B cell (primary cell): ENCODE data around the gene DSP. TPM values are rescaled to one million over a fixed set of nuclear protein-coding genes. Genes with fewer than 3 reads are reported as not detected.

Source experiments
- ATAC-seq: fragments of 200-7000 bp; cut with Tn5 transposase; one replicate; pipeline ENCODE4 v1.10.0; 2021; ENCODE audit warnings: low read depth, mild to moderate bottlenecking, moderate number of reproducible peaks, moderate library complexity
- CTCF ChIA-PET: fragments of 350-600 bp; sonication (Branson Sonifier 250); formaldehyde crosslinking; loops from one replicate; lab custom pipeline; 2021; ENCODE audit warnings: antibody characterized with exemption, inconsistent platforms; lab: Charles Lee
- POLR2A ChIA-PET: fragments of 350-600 bp; sonication (Branson Sonifier 250); formaldehyde crosslinking; loops from one replicate; lab custom pipeline; 2021; ENCODE audit warnings: antibody characterized with exemption; lab: Charles Lee
- DNase-seq: peaks from one replicate; pipeline ENCODE4 v3.0.0; 2013
- H2AFZ ChIP-seq: 2 replicates; pipeline ENCODE4 v1.6.1; 2012; ENCODE audit warnings: mild to moderate bottlenecking, low read depth, low read length; ENCODE audit not compliant: insufficient read depth, poor library complexity, severe bottlenecking
- H3K27ac ChIP-seq, 2 donors: 1 replicate in 1 of 2; 2 replicates in 1 of 2; pipeline ENCODE4 v1.5.1; 2012 to 2013; ENCODE audit warnings: low read length in 2 of 2, mild to moderate bottlenecking in 2 of 2, moderate library complexity in 1 of 2
- H3K27me3 ChIP-seq, 4 experiments: fragments of 200-600 bp in 1 of 4; sonication (generic) in 1 of 4; replicated peaks in 1 of 4; 1 replicate in 2 of 4; 2 replicates in 2 of 4; pipeline versions ENCODE4 v1.6.1 to v1.7.0; 2013 to 2016; ENCODE audit warnings: low read length in 3 of 4, mild to moderate bottlenecking in 2 of 4, mixed read lengths in 1 of 4, moderate library complexity in 1 of 4; ENCODE audit not compliant: insufficient read depth in 4 of 4, control insufficient read depth in 3 of 4; ENCODE audit errors: control extremely low read depth in 1 of 4
- H3K36me3 ChIP-seq, 2 experiments: replicated peaks in 1 of 2; 1 replicate in 1 of 2; 2 replicates in 1 of 2; pipeline versions ENCODE4 v1.6.1 to v1.7.1; 2013; ENCODE audit warnings: low read length in 1 of 2; ENCODE audit not compliant: insufficient read depth in 2 of 2, control insufficient read depth in 1 of 2; ENCODE audit errors: control extremely low read depth in 1 of 2, extremely low read depth in 1 of 2
- H3K4me1 ChIP-seq, 2 donors: fragments of 200-600 bp in 1 of 2; sonication (generic) in 1 of 2; 1 replicate in 1 of 2; 2 replicates in 1 of 2; pipeline versions ENCODE4 v1.5.1 to v1.6.1; 2013 to 2017; ENCODE audit warnings: low read length in 2 of 2; ENCODE audit not compliant: control insufficient read depth in 2 of 2, insufficient read depth in 2 of 2
- H3K4me2 ChIP-seq: replicated peaks from 2 replicates; pipeline ENCODE3; 2012; ENCODE audit warnings: mild to moderate bottlenecking, low read depth, low read length; ENCODE audit not compliant: poor library complexity, severe bottlenecking
- H3K4me3 ChIP-seq, 5 experiments: fragments of 200-600 bp in 1 of 5; sonication (generic) in 1 of 5; 1 replicate in 3 of 5; 2 replicates in 2 of 5; pipeline versions ENCODE4 v1.5.1 to v1.7.0; 2011 to 2016; ENCODE audit warnings: low read length in 4 of 5, mild to moderate bottlenecking in 4 of 5, low read depth in 2 of 5, control low read depth in 1 of 5, moderate library complexity in 1 of 5; ENCODE audit not compliant: insufficient read depth in 1 of 5; ENCODE audit errors: control extremely low read depth in 1 of 5, extremely low read depth in 1 of 5
- H3K79me2 ChIP-seq: fragments of 200-600 bp; sonication (generic); one replicate; pipeline ENCODE4 v1.6.0; 2016; ENCODE audit warnings: low read length; ENCODE audit not compliant: control insufficient read depth, insufficient read depth
- H3K9ac ChIP-seq: fragments of 200-600 bp; sonication (generic); 2 replicates; pipeline ENCODE4 v1.6.1; 2017; ENCODE audit warnings: mild to moderate bottlenecking, low read length, moderate library complexity
- H3K9me3 ChIP-seq, 3 donors: one replicate each; pipeline versions ENCODE4 v1.6.1 to v1.7.1; 2013; ENCODE audit warnings: low read length in 2 of 3; ENCODE audit not compliant: control insufficient read depth in 2 of 3, insufficient read depth in 1 of 3; ENCODE audit errors: control extremely low read depth in 1 of 3
- H4K20me1 ChIP-seq: 2 replicates; pipeline ENCODE4 v1.6.0; 2012; ENCODE audit warnings: mild to moderate bottlenecking, low read length; ENCODE audit not compliant: insufficient read depth, control insufficient read depth, poor library complexity, severe bottlenecking
- H3K27ac Mint-ChIP-seq: one replicate; pipeline ENCODE4 v1.8.0; 2021; ENCODE audit warnings: mixed read lengths
- H3K27me3 Mint-ChIP-seq: one replicate; pipeline ENCODE4 v1.8.0; 2021; ENCODE audit warnings: mixed read lengths
- H3K4me1 Mint-ChIP-seq: one replicate; pipeline ENCODE4 v1.8.0; 2021; ENCODE audit warnings: mixed read lengths
- H3K4me3 Mint-ChIP-seq: one replicate; pipeline ENCODE4 v1.8.0; 2021; ENCODE audit warnings: mixed read lengths
- H3K9me3 Mint-ChIP-seq: one replicate; pipeline ENCODE4 v1.8.0; 2022; ENCODE audit warnings: mixed read lengths; ENCODE audit not compliant: insufficient read depth
- CTCF ChIP-seq: fragments of 200-600 bp; IDR thresholded peaks from one replicate; pipeline ENCODE4 v1.8.0; 2022; ENCODE audit warnings: antibody characterized with exemption, mild to moderate bottlenecking
- EZH2 ChIP-seq: IDR thresholded peaks from 2 replicates; pipeline ENCODE4 v1.6.1; 2012; ENCODE audit warnings: borderline replicate concordance, low read depth, mild to moderate bottlenecking, moderate library complexity, low read length; ENCODE audit not compliant: insufficient read depth, poor library complexity, severe bottlenecking
- WGBS: methylation state at CpG from one replicate; pipeline ENCODE4 v1.1.5; 2013; ENCODE audit warnings: missing lambda C conversion rate; ENCODE audit not compliant: insufficient coverage; 5-methylcytosine and 5-hydroxymethylcytosine counted together
- intact Hi-C: fragments of 100-400 bp; cut with micrococcal nuclease; formaldehyde crosslinking; loops from one replicate; pipeline ENCODE4 v1.10.0; 2022
- polyA plus RNA-seq: library from polyadenylated mRNA; depleted of rRNA; stranded (reverse); fragments of >200 nt; gene quantifications from 2 replicates; pipeline ENCODE4 v1.2.3, GENCODE V29; 2012
- total RNA-seq, 2 donors: library from RNA; stranded (reverse); fragments of 120-200 nt in 1 of 2; gene quantifications; 1 replicate in 1 of 2; 2 replicates in 1 of 2; pipeline versions ENCODE4 v1.2.3 to v1.2.4, GENCODE V29; 2013 to 2022

Gene DSP
- total and polyA plus RNA-seq, 2 donors (not counting 1 experiment from before 2014, with no cell fraction given), result not detected

GRCh38 chr6:7621761-7622160 lies 80.3 kb downstream of the DSP start:
- Histone ChIP-seq H3K4me3 (no peak overlapping the region), H4K20me1 (no peaks in the 10 kb centered on the region), H3K9ac (no peak overlapping the region), H3K36me3 (no peaks in the 10 kb centered on the region), H3K79me2 (no peaks in the 10 kb centered on the region), H2AFZ (no peak overlapping the region), H3K4me1 (peaks cover 0 to 9% of the 10 kb centered on the region in 2 donors), H3K27me3 (peaks cover 0 to 5% (median 0%) of the 10 kb centered on the region in 4 experiments), H3K27ac (no peak overlapping the region), H3K4me2 (no peak overlapping the region), H3K9me3 (no peaks in the 10 kb centered on the region)
- DNase-seq (no peak), ATAC-seq (no peak)
- intact Hi-C loops, result no loop called here
- no peak overlapping the region for H3K4me3 Mint-ChIP-seq
- no peak overlapping the region for H3K27ac Mint-ChIP-seq
- TF ChIP-seq CTCF, result no peak
- TF ChIP-seq EZH2, result no peak
- ChIA-PET POLR2A (no interaction called here), CTCF (interaction anchor here (0.9 to 1.8 kb wide), 3 partner anchors 9 to 346 kb away, joined by 3 to 5 read pairs (median 3); no protein-coding TSS in a partner anchor)
- WGBS, result 100% methylated on average over 3 of the region's 5 CpGs
- no peaks in the 10 kb centered on the region for H3K4me1 Mint-ChIP-seq
- peaks cover 6% of the 10 kb centered on the region for H3K27me3 Mint-ChIP-seq
- no peaks in the 10 kb centered on the region for H3K9me3 Mint-ChIP-seq

GRCh38 chr6:7624796-7625710 lies 83.6 kb downstream of the DSP start:
- no peaks in the 10 kb centered on the region for H3K79me2 ChIP-seq
- no peak for ATAC-seq
- no peak overlapping the region for H3K9ac ChIP-seq
- intact Hi-C loops, result no loop called here
- DNase-seq, result no peak
- no peak overlapping the region for H3K27ac Mint-ChIP-seq
- H3K27ac ChIP-seq, result no peak overlapping the region
- no peaks in the 10 kb centered on the region for H3K36me3 ChIP-seq
- TF ChIP-seq CTCF (no peak), EZH2 (no peak)
- ChIA-PET POLR2A (no interaction called here), CTCF (interaction anchor here (0.6 kb wide), 1 partner anchor 10 kb away, joined by 3 read pairs; no protein-coding TSS in a partner anchor)
- no peak overlapping the region for H3K4me3 Mint-ChIP-seq
- H3K9me3 ChIP-seq, result peaks cover 0 to 3% (median 0%) of the 10 kb centered on the region in 3 donors
- 60% methylated on average over 1 of the region's 4 CpGs for WGBS
- no peaks in the 10 kb centered on the region for H3K27me3 ChIP-seq
- no peaks in the 10 kb centered on the region for H3K4me1 Mint-ChIP-seq
- peaks cover 0 to 3% of the 10 kb centered on the region in 2 donors for H3K4me1 ChIP-seq
- H3K27me3 Mint-ChIP-seq, result peaks cover 16% of the 10 kb centered on the region
- H3K4me2 ChIP-seq, result no peak overlapping the region
- no peaks in the 10 kb centered on the region for H3K9me3 Mint-ChIP-seq
- H3K4me3 ChIP-seq, result no peak overlapping the region
- H2AFZ ChIP-seq, result no peak overlapping the region
- no peaks in the 10 kb centered on the region for H4K20me1 ChIP-seq
